Measurements from ENCODE around the gene ADAM30. TPM values are rescaled to one million over a fixed set of nuclear protein-coding genes. Genes with fewer than 3 reads are reported as not detected.

ADAM30 gene
- polyA plus RNA-seq, 2 donors = not detected

DNA sequence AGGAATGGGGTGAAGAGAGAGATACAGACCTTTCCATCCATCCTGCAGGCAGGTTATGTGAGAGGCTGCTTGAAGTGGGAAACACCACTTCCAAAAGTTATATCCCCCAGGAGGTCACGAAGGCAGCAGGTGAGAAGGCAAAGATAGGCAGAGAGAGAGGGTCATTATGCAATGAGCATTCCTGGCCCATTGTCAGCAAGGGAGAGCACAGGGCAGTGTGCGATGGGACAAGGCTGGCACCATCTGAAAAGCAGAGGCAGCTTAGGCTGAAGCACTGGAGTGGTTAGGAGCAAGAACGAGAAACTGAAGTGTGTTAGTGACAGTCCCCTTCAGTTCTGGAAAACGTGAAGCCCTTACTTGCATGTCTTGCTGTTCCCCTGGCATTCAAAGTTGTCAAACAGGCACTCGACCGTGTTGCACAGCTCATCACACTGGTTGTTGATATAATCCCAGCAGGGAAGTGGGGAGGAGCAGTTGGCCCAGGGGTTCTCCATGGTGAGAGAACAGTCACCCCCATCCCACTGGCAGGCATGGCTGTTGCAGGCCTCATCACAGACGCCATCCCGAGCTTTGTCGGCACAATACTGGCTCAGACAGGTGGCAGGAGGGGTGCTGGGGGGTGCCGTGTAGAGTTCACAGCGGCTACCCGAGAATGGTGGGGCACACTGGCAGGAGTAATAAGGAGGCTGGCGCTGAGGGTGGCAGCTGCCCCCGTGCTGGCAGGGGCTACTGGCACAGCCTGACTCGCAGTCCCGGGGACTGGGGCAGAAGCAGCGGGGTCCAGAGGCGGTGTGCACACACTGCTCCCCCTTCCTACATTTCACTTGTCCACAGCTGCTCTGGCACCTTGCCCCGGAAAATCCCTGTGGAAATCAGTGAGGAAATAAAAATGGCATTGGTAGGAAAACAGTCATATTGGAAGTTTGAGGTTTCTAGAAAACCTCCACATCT lies 28.9 kb upstream of the ADAM30 start:
- H3K4me3 ChIP-seq (ENCODE audit: low read depth in 1 of 2, low read length in 2 of 2) = no peak overlapping the region
- H3K36me3 ChIP-seq (ENCODE audit: control insufficient read depth in 2 of 2, insufficient read depth in 2 of 2, low read length in 1 of 2) = peaks cover 40 to 45% of the 10 kb centered on the region in 2 donors
- H3K27me3 ChIP-seq (ENCODE audit: control insufficient read depth in 1 of 2, insufficient read depth in 2 of 2, low read length in 2 of 2) = no peaks in the 10 kb centered on the region
- H3K27ac ChIP-seq (ENCODE audit: low read depth in 2 of 2, low read length in 1 of 2) = no peak overlapping the region
- H3K4me1 ChIP-seq (ENCODE audit: control insufficient read depth in 2 of 2, insufficient read depth in 2 of 2, low read length in 1 of 2) = no peaks in the 10 kb centered on the region
- 87 to 89% methylated on average over 19 of the region's 19 CpGs for WGBS, 2 donors
- no peaks in the 10 kb centered on the region for H3K9me3 ChIP-seq (ENCODE audit: control insufficient read depth in 2 of 2, insufficient read depth in 1 of 2, low read depth in 1 of 2, low read length in 1 of 2)

DNA sequence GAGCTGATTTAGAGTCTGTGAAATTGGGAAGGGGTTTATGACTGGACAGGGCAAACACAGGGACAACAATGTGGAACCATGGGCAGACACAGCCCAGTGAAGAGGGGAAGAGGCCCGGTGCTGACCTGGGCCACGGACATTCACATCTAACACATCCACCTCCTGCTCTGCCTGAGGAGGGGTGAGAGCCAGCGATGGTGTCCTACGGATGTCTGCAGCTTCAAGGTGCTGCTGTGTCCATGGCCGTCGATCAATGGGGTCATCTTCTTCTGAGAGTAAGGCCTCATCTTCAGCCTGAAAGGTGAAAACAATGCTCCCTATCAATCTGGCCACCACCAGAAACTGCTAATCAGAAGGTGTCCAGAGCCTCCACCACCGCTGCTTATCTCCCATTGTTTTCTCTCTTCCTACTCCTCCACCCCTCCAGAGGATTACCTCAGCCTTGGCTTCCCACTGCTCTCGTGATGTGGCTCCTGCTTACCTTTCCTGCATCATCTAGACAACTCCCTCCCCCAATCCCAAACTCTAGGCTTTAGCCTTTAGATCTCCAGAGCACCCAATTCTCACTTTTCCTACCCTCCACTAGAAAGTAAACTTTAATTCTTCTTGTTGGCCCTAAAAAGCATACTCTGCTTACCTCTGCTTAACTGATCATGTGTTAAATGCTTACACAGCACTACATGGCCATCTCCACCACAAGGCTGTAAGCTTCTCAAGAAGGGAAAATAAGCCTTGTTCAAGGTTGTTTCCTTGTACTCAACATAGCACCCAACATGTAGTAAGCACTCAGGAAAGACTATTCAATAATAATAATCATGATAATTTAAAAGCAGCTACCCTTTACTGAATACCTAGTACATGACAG lies 24.0 kb upstream of the ADAM30 start:
- H3K27me3 ChIP-seq (ENCODE audit: control insufficient read depth in 1 of 2, insufficient read depth in 2 of 2, low read length in 2 of 2) = no peaks in the 10 kb centered on the region
- no peaks in the 10 kb centered on the region for H3K9me3 ChIP-seq (ENCODE audit: control insufficient read depth in 2 of 2, insufficient read depth in 1 of 2, low read depth in 1 of 2, low read length in 1 of 2)
- H3K27ac ChIP-seq (ENCODE audit: low read depth in 2 of 2, low read length in 1 of 2) = no peak overlapping the region
- 89 to 93% methylated on average over 8 of the region's 8 CpGs for WGBS, 2 donors
- peaks cover 32 to 56% of the 10 kb centered on the region in 2 donors for H3K36me3 ChIP-seq (ENCODE audit: control insufficient read depth in 2 of 2, insufficient read depth in 2 of 2, low read length in 1 of 2)
- no peak overlapping the region for H3K4me3 ChIP-seq (ENCODE audit: low read depth in 1 of 2, low read length in 2 of 2)
- no peaks in the 10 kb centered on the region for H3K4me1 ChIP-seq (ENCODE audit: control insufficient read depth in 2 of 2, insufficient read depth in 2 of 2, low read length in 1 of 2)

DNA sequence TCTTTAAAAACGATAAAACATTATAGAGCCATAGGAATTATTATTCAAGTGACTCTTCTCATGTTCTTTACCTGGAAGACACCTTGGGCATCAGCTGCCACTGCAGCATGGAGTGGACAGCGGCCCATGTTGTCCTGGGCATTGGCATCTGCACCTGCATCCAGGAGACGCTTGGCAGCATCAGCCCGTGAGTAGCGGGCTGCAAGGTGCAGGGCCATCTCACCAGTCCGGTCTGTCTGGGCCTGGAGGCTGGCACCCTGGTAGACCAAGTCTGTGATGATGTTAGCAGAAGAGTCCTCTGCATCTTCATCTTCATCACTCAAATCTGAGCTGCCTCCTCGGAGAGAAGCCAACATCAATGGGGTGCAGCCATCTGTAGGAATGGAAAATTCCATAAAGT lies 22.9 kb upstream of the ADAM30 start:
- WGBS, 2 donors = 91 to 94% methylated on average over 7 of the region's 7 CpGs
- Histone ChIP-seq H3K27me3 (ENCODE audit: control insufficient read depth in 1 of 2, insufficient read depth in 2 of 2, low read length in 2 of 2) (no peaks in the 10 kb centered on the region), H3K9me3 (ENCODE audit: control insufficient read depth in 2 of 2, insufficient read depth in 1 of 2, low read depth in 1 of 2, low read length in 1 of 2) (no peaks in the 10 kb centered on the region), H3K36me3 (ENCODE audit: control insufficient read depth in 2 of 2, insufficient read depth in 2 of 2, low read length in 1 of 2) (peaks cover 27 to 58% of the 10 kb centered on the region in 2 donors), H3K4me3 (ENCODE audit: low read depth in 1 of 2, low read length in 2 of 2) (no peak overlapping the region), H3K4me1 (ENCODE audit: control insufficient read depth in 2 of 2, insufficient read depth in 2 of 2, low read length in 1 of 2) (no peaks in the 10 kb centered on the region), H3K27ac (ENCODE audit: low read depth in 2 of 2, low read length in 1 of 2) (no peak overlapping the region)

DNA sequence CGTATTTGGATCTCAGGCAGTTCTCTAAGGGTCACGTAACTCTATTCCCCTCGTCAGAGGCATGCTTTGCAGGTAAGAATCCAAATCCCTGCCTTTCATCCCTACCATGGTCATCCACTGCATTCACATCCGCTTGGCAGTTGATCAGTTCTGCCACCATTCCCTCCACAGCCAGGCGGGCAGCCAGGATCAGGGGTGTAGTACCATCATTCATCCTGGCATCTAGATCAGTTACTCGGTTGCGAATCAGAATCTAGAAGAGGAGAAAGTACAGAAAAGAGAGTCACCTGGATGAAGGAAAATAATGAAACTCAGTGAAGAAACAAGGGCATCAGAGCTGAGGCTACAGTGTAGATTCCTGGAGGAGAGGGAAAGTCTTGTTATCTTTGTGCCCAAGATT lies 22.0 kb upstream of the ADAM30 start:
- H3K27me3 ChIP-seq (ENCODE audit: control insufficient read depth in 1 of 2, insufficient read depth in 2 of 2, low read length in 2 of 2) = no peaks in the 10 kb centered on the region
- no peak overlapping the region for H3K4me3 ChIP-seq (ENCODE audit: low read depth in 1 of 2, low read length in 2 of 2)
- H3K36me3 ChIP-seq (ENCODE audit: control insufficient read depth in 2 of 2, insufficient read depth in 2 of 2, low read length in 1 of 2) = peaks cover 23 to 54% of the 10 kb centered on the region in 2 donors
- 94 to 98% methylated on average over 7 of the region's 7 CpGs for WGBS, 2 donors
- no peaks in the 10 kb centered on the region for H3K4me1 ChIP-seq (ENCODE audit: control insufficient read depth in 2 of 2, insufficient read depth in 2 of 2, low read length in 1 of 2)
- no peak overlapping the region for H3K27ac ChIP-seq (ENCODE audit: low read depth in 2 of 2, low read length in 1 of 2)
- H3K9me3 ChIP-seq (ENCODE audit: control insufficient read depth in 2 of 2, insufficient read depth in 1 of 2, low read depth in 1 of 2, low read length in 1 of 2) = no peaks in the 10 kb centered on the region

DNA sequence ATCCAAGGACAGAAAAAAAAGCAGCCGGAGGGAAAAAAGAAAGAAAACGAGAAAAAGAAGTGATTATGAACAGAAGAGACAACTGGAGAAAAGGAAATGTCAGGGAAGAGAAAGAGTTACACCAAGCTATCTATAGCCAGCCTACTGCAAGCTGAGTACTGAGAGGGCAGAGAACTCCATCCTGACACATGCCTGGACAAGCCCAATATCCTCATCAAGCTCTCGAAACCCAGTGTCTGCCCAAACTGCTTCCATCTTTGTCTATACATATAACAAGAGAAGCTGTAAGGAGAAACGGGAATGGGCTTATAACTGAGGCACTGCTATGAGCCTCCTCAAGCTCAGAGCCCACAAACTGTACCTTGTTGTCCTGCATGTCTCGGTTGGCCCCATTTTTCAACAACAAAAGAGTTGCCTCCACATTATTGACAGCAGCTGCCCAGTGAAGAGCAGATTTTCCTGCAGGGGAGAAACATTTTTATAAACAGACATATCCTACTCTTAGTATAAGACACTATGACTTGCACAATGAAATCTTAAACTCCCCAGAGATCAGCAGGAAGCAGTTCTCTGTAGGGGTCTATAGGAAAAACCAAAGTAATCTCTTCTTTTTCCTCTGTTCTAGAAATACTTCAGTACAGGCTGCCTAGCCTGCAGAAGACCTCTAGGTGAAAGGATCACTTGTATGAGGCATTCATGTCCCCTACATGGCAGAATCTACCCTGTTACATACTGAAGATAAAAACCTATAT lies 21.2 kb upstream of the ADAM30 start:
- H3K36me3 ChIP-seq (ENCODE audit: control insufficient read depth in 2 of 2, insufficient read depth in 2 of 2, low read length in 1 of 2) = peaks cover 22 to 49% of the 10 kb centered on the region in 2 donors
- H3K4me3 ChIP-seq (ENCODE audit: low read depth in 1 of 2, low read length in 2 of 2) = no peak overlapping the region
- H3K27me3 ChIP-seq (ENCODE audit: control insufficient read depth in 1 of 2, insufficient read depth in 2 of 2, low read length in 2 of 2) = no peaks in the 10 kb centered on the region
- no peaks in the 10 kb centered on the region for H3K4me1 ChIP-seq (ENCODE audit: control insufficient read depth in 2 of 2, insufficient read depth in 2 of 2, low read length in 1 of 2)
- H3K9me3 ChIP-seq (ENCODE audit: control insufficient read depth in 2 of 2, insufficient read depth in 1 of 2, low read depth in 1 of 2, low read length in 1 of 2) = no peaks in the 10 kb centered on the region
- WGBS, 2 donors = 76 to 80% methylated on average over 5 of the region's 5 CpGs
- no peak overlapping the region for H3K27ac ChIP-seq (ENCODE audit: low read depth in 2 of 2, low read length in 1 of 2)

DNA sequence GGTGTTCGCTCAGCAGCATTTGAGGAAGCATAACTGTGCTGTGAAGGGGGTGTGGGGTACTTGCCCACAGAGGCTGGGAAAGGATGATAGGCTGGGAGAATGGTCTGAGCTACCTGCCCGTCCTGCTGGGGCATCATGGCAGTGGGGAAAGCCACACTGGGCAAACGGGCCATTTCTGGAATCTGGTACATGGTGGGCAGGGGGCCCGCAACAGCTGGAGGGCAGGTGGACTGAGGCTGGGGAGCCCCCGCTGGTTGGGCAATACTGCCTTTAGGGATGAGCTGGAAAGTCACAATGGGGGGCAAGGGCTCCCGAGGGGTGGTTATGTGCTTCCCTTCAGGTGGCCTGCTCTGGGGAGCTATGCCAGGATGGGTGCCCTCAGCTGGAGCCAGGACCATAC lies 19.2 kb upstream of the ADAM30 start:
- no peaks in the 10 kb centered on the region for H3K9me3 ChIP-seq (ENCODE audit: control insufficient read depth in 2 of 2, insufficient read depth in 1 of 2, low read depth in 1 of 2, low read length in 1 of 2)
- no peaks in the 10 kb centered on the region for H3K27me3 ChIP-seq (ENCODE audit: control insufficient read depth in 1 of 2, insufficient read depth in 2 of 2, low read length in 2 of 2)
- H3K4me3 ChIP-seq (ENCODE audit: low read depth in 1 of 2, low read length in 2 of 2) = no peak overlapping the region
- WGBS, 2 donors = 91 to 96% methylated on average over 6 of the region's 6 CpGs
- H3K36me3 ChIP-seq (ENCODE audit: control insufficient read depth in 2 of 2, insufficient read depth in 2 of 2, low read length in 1 of 2) = peaks cover 12 to 45% of the 10 kb centered on the region in 2 donors
- no peaks in the 10 kb centered on the region for H3K4me1 ChIP-seq (ENCODE audit: control insufficient read depth in 2 of 2, insufficient read depth in 2 of 2, low read length in 1 of 2)
- no peak overlapping the region for H3K27ac ChIP-seq (ENCODE audit: low read depth in 2 of 2, low read length in 1 of 2)

DNA sequence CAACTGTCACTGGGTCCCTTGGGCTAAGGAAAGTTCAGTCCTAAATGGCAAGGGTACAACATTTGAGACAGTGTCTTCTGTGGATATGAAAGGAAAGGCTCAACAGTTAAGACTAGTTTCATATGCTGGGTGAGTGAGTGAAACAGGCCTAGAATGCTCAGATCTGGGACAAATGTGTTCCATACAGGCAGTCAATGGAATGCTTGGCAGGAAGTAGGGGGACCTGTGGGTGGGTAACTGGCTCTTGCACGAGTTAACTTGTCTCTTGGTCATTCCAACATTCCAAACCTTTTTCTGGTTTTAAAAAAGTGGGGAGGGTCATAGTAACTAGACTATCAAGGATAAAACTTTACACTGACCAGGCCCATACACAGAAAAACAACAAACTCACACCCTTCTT lies 17.8 kb upstream of the ADAM30 start:
- Histone ChIP-seq H3K27ac (ENCODE audit: low read depth in 2 of 2, low read length in 1 of 2) (no peak overlapping the region), H3K36me3 (ENCODE audit: control insufficient read depth in 2 of 2, insufficient read depth in 2 of 2, low read length in 1 of 2) (peaks cover 12 to 36% of the 10 kb centered on the region in 2 donors), H3K4me1 (ENCODE audit: control insufficient read depth in 2 of 2, insufficient read depth in 2 of 2, low read length in 1 of 2) (peaks cover 0 to 2% of the 10 kb centered on the region in 2 donors), H3K27me3 (ENCODE audit: control insufficient read depth in 1 of 2, insufficient read depth in 2 of 2, low read length in 2 of 2) (no peaks in the 10 kb centered on the region), H3K9me3 (ENCODE audit: control insufficient read depth in 2 of 2, insufficient read depth in 1 of 2, low read depth in 1 of 2, low read length in 1 of 2) (no peaks in the 10 kb centered on the region), H3K4me3 (ENCODE audit: low read depth in 1 of 2, low read length in 2 of 2) (no peak overlapping the region)
- 62 to 70% methylated on average over 1 of the region's 1 CpG for WGBS, 2 donors

DNA sequence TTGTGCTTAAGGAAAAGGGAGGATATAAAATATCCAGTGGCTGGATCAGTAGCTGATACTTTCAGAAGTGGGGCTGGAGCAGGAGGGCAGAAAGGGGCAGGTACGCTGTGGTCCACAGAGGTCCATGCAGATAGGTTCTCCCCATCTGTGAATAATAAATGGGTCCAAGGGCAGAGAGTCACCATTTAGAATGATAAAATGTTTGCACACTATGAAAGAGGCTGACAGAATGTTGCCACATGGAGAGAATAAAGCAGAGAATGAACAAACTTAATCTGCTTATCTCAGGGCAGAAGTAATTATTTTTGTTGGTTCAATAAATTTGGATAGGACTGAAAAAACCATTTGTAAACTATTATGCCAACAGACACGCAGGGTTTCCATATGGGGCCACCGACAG lies 16.6 kb upstream of the ADAM30 start:
- H3K9me3 ChIP-seq (ENCODE audit: control insufficient read depth in 2 of 2, insufficient read depth in 1 of 2, low read depth in 1 of 2, low read length in 1 of 2) = no peaks in the 10 kb centered on the region
- H3K4me1 ChIP-seq (ENCODE audit: control insufficient read depth in 2 of 2, insufficient read depth in 2 of 2, low read length in 1 of 2) = peaks cover 0 to 2% of the 10 kb centered on the region in 2 donors
- 85 to 92% methylated on average over 3 of the region's 3 CpGs for WGBS, 2 donors
- peaks cover 12 to 32% of the 10 kb centered on the region in 2 donors for H3K36me3 ChIP-seq (ENCODE audit: control insufficient read depth in 2 of 2, insufficient read depth in 2 of 2, low read length in 1 of 2)
- no peak overlapping the region for H3K4me3 ChIP-seq (ENCODE audit: low read depth in 1 of 2, low read length in 2 of 2)
- H3K27me3 ChIP-seq (ENCODE audit: control insufficient read depth in 1 of 2, insufficient read depth in 2 of 2, low read length in 2 of 2) = no peaks in the 10 kb centered on the region
- H3K27ac ChIP-seq (ENCODE audit: low read depth in 2 of 2, low read length in 1 of 2) = no peak overlapping the region

DNA sequence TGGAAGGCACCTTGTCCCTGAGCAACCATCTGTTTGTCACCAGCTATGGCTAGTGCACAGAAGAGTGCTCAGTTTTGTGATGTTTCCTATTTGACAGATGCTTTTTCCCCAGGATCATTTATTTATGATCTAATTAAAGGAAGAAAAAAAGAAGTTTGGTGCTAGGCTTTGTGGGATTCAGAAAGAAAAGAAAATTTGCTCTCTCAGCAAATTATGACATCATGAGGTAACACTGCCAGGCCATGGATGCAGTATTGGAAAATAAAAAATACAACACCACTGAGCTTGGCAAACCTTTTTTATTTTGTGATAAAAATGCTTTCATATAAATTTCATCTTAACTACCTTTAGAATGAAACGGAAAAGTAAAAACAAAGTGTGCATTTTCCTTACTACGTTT lies 15.5 kb upstream of the ADAM30 start:
- 92% methylated on average over 2 of the region's 2 CpGs for WGBS, 2 donors
- peaks cover 9 to 26% of the 10 kb centered on the region in 2 donors for H3K36me3 ChIP-seq (ENCODE audit: control insufficient read depth in 2 of 2, insufficient read depth in 2 of 2, low read length in 1 of 2)
- peaks cover 0 to 2% of the 10 kb centered on the region in 2 donors for H3K4me1 ChIP-seq (ENCODE audit: control insufficient read depth in 2 of 2, insufficient read depth in 2 of 2, low read length in 1 of 2)
- H3K9me3 ChIP-seq (ENCODE audit: control insufficient read depth in 2 of 2, insufficient read depth in 1 of 2, low read depth in 1 of 2, low read length in 1 of 2) = no peaks in the 10 kb centered on the region
- H3K27ac ChIP-seq (ENCODE audit: low read depth in 2 of 2, low read length in 1 of 2) = no peak overlapping the region
- no peaks in the 10 kb centered on the region for H3K27me3 ChIP-seq (ENCODE audit: control insufficient read depth in 1 of 2, insufficient read depth in 2 of 2, low read length in 2 of 2)
- no peak overlapping the region for H3K4me3 ChIP-seq (ENCODE audit: low read depth in 1 of 2, low read length in 2 of 2)

Data from esophagus (tissue), 2 donors.